Esophagus muscularis mucosa (tissue), 4 donors: Measurements from ENCODE around the gene HOXD13. TPM values are rescaled to one million over a fixed set of nuclear protein-coding genes. Genes with fewer than 3 reads are reported as not detected.

Experiments
- DNase-seq: peaks from one replicate; pipeline ENCODE4 v3.0.0-alpha.2; 2017; ENCODE audit errors: extremely low spot score
- H3K27ac ChIP-seq, 4 donors: fragments of 200-600 bp; sonication (generic); replicated peaks in 1 of 4; 1 replicate in 3 of 4; 2 replicates in 1 of 4; pipeline ENCODE4 v1.5.1; 2016 to 2019; ENCODE audit warnings: mild to moderate bottlenecking in 1 of 4
- H3K27me3 ChIP-seq, 4 donors: fragments of 200-600 bp; sonication (generic); one replicate each; pipeline versions ENCODE4 v1.5.1 to v1.6.0; 2016 to 2019
- H3K36me3 ChIP-seq, 4 donors: fragments of 200-600 bp; sonication (generic); one replicate each; pipeline ENCODE4 v1.5.1; 2016 to 2019
- H3K4me1 ChIP-seq, 4 donors: fragments of 200-600 bp; sonication (generic); one replicate each; pipeline ENCODE4 v1.5.1; 2016 to 2019
- H3K4me3 ChIP-seq, 4 donors: fragments of 200-600 bp; sonication (generic); 1 replicate in 2 of 4; 2 replicates in 2 of 4; pipeline ENCODE4 v1.5.1; 2016 to 2019; ENCODE audit warnings: mild to moderate bottlenecking in 4 of 4, moderate library complexity in 1 of 4
- H3K9me3 ChIP-seq, 4 donors: fragments of 200-600 bp; sonication (generic); 1 replicate in 3 of 4; 2 replicates in 1 of 4; pipeline ENCODE4 v1.5.1; 2016 to 2019
- CTCF ChIP-seq, 3 experiments: fragments of 200-600 bp in 2 of 3; fragments of 450-650 bp in 1 of 3; sonication (generic) in 2 of 3; IDR thresholded peaks; one replicate each; pipeline ENCODE4 v1.5.1; 2017 to 2019; ENCODE audit warnings: antibody characterized with exemption in 3 of 3, mild to moderate bottlenecking in 2 of 3, moderate library complexity in 1 of 3
- EP300 ChIP-seq: sonication (generic); formaldehyde crosslinking; IDR thresholded peaks from one replicate; pipeline ENCODE4 v1.6.1; 2017; ENCODE audit warnings: antibody characterized with exemption
- POLR2A ChIP-seq: fragments of 450-650 bp; IDR thresholded peaks from one replicate; pipeline ENCODE4 v1.6.1; 2017; ENCODE audit warnings: antibody characterized with exemption, moderate library complexity, mild to moderate bottlenecking, low read depth
- POLR2AphosphoS5 ChIP-seq, 2 donors: sonication (generic); formaldehyde crosslinking; IDR thresholded peaks; one replicate each; pipeline ENCODE4 v1.6.1; 2017; ENCODE audit warnings: antibody characterized with exemption in 2 of 2
- WGBS: methylation state at CpG from one replicate; pipeline ENCODE4 v1.1.5; 2018; 5-methylcytosine and 5-hydroxymethylcytosine counted together
- intact Hi-C: fragments of 100-400 bp; cut with DNase I; formaldehyde crosslinking; loops from one replicate; pipeline ENCODE4 v1.15.1; 2023
- total RNA-seq, 4 donors: library from RNA; depleted of rRNA; stranded (reverse); fragments of >200 nt; gene quantifications; one replicate each; pipeline versions ENCODE4 v1.1.0 to v1.2.1, GENCODE V29; 2016

Gene HOXD13
- total RNA-seq, 4 donors from 2014 or later, result not detected

GRCh38 chr2:176082824-176083751, 9.4 kb upstream of the HOXD13 start:
- no peak for DNase-seq
- intact Hi-C loops, result loop anchor here (10.0 kb wide), 1 partner anchor 1748 kb away; the partner anchor contains the start of gene SP9
- 9% methylated on average over 26 of the region's 66 CpGs for WGBS
- no peak for TF ChIP-seq POLR2A
- no peak for TF ChIP-seq EP300
- TF ChIP-seq CTCF (IDR thresholded peaks at IDR 0.05), result no peak
- TF ChIP-seq POLR2AphosphoS5 (IDR thresholded peaks at IDR 0.05), result no peak
- Histone ChIP-seq H3K27ac (no peak overlapping the region), H3K4me1 (peaks cover 28 to 67% (median 65%) of the 10 kb centered on the region in 4 donors), H3K36me3 (no peaks in the 10 kb centered on the region), H3K27me3 (peaks cover 3 to 100% (median 95%) of the 10 kb centered on the region in 4 donors), H3K9me3 (peaks cover 0 to 3% (median 0%) of the 10 kb centered on the region in 4 donors), H3K4me3 (peak overlapping the region in 1 of 4 donors; percentile 8)

GRCh38 chr2:176083796-176084261, 8.7 kb upstream of the HOXD13 start, which contains the start of gene EVX2:
Gene EVX2, minus strand, starts transcription at chr2:176083962. Its CDS starts 186 bp downstream, at chr2:176083776.
- no peak for DNase-seq
- no peaks in the 10 kb centered on the region for H3K36me3 ChIP-seq
- H3K4me3 ChIP-seq, result peak within 1 kb of the TSS in 1 of 4 donors; percentile 8
- 10% methylated on average over 27 of the region's 27 CpGs for WGBS
- peaks cover 33 to 74% (median 71%) of the 10 kb centered on the region in 4 donors for H3K4me1 ChIP-seq
- peaks cover 5 to 100% (median 95%) of the 10 kb centered on the region in 4 donors for H3K27me3 ChIP-seq
- no peak within 1 kb of the TSS for H3K27ac ChIP-seq
- H3K9me3 ChIP-seq, result peaks cover 0 to 3% (median 0%) of the 10 kb centered on the region in 4 donors
- TF ChIP-seq POLR2AphosphoS5 (IDR thresholded peaks at IDR 0.05), result no peak
- no peak for TF ChIP-seq POLR2A
- TF ChIP-seq CTCF (IDR thresholded peaks at IDR 0.05), result no peak
- no peak for TF ChIP-seq EP300
- intact Hi-C loops, result loop anchor here (10.0 kb wide), 1 partner anchor 1749 kb away; the partner anchor contains the start of gene SP9

- Histone ChIP-seq H3K9me3 (peaks cover 0 to 3% (median 0%) of the 10 kb centered on the region in 4 donors), H3K4me3 (no peak overlapping the region), H3K27me3 (peaks cover 5 to 100% (median 94%) of the 10 kb centered on the region in 4 donors), H3K4me1 (peaks cover 27 to 68% (median 62%) of the 10 kb centered on the region in 4 donors), H3K27ac (no peak overlapping the region), H3K36me3 (no peaks in the 10 kb centered on the region)
- 5% methylated on average over 26 of the region's 26 CpGs for WGBS
- no peak for TF ChIP-seq POLR2AphosphoS5 (IDR thresholded peaks at IDR 0.05)
- no peak for TF ChIP-seq EP300
- TF ChIP-seq POLR2A, result no peak
- no peak for TF ChIP-seq CTCF (IDR thresholded peaks at IDR 0.05)
- DNase-seq, result no peak
- intact Hi-C loops, result loop anchor here (10.0 kb wide), 1 partner anchor 1750 kb away; the partner anchor contains the start of gene SP9
Measured at GRCh38 chr2:176084611-176085119, 7.9 kb upstream of the HOXD13 start.

- peaks cover 5 to 100% (median 95%) of the 10 kb centered on the region in 4 donors for H3K27me3 ChIP-seq
- no peak for DNase-seq
- TF ChIP-seq POLR2AphosphoS5 (IDR thresholded peaks at IDR 0.05) (no peak), CTCF (IDR thresholded peaks at IDR 0.05) (no peak), EP300 (no peak), POLR2A (no peak)
- peaks cover 24 to 63% (median 57%) of the 10 kb centered on the region in 4 donors for H3K4me1 ChIP-seq
- H3K27ac ChIP-seq, result no peak overlapping the region
- intact Hi-C loops, result loop anchor here (10.0 kb wide), 1 partner anchor 1750 kb away; the partner anchor contains the start of gene SP9
- peaks cover 0 to 3% (median 0%) of the 10 kb centered on the region in 4 donors for H3K9me3 ChIP-seq
- no peak overlapping the region for H3K4me3 ChIP-seq
- 5% methylated on average over 29 of the region's 40 CpGs for WGBS
- no peaks in the 10 kb centered on the region for H3K36me3 ChIP-seq
Measured at GRCh38 chr2:176085120-176085788, 7.3 kb upstream of the HOXD13 start.
